H9 (cell line): Measurements from ENCODE around the gene TTC28. TPM values are rescaled to one million over a fixed set of nuclear protein-coding genes. Genes with fewer than 3 reads are reported as not detected.

Experiments used
- DNase-seq: peaks from one replicate; pipeline ENCODE4 v3.0.0-alpha.2; 2017
- H2AFZ ChIP-seq: one replicate; pipeline ENCODE4 v1.6.1; 2013; ENCODE audit warnings: mild to moderate bottlenecking, low read length, control low read depth, moderate library complexity
- H2AK5ac ChIP-seq: 2 replicates; pipeline ENCODE4 v1.6.1; 2013; ENCODE audit warnings: low read length, control low read depth, mixed read lengths; ENCODE audit not compliant: insufficient read length
- H2BK120ac ChIP-seq: one replicate; pipeline ENCODE4 v1.6.1; 2013; ENCODE audit warnings: low read depth, mild to moderate bottlenecking, low read length, control low read depth, inconsistent platforms; ENCODE audit not compliant: poor library complexity, severe bottlenecking
- H2BK12ac ChIP-seq: 2 replicates; pipeline ENCODE4 v1.6.1; 2013; ENCODE audit warnings: low read length, control low read depth, mixed read lengths, low read depth; ENCODE audit not compliant: insufficient read length
- H2BK15ac ChIP-seq: 2 replicates; pipeline ENCODE4 v1.6.1; 2013; ENCODE audit warnings: low read depth, low read length, control low read depth
- H2BK20ac ChIP-seq: one replicate; pipeline ENCODE4 v1.6.1; 2013; ENCODE audit warnings: low read depth, mild to moderate bottlenecking, low read length, control low read depth, inconsistent platforms; ENCODE audit not compliant: poor library complexity, severe bottlenecking
- H2BK5ac ChIP-seq: 2 replicates; pipeline ENCODE4 v1.6.1; 2013; ENCODE audit warnings: low read length, control low read depth, mixed read lengths; ENCODE audit not compliant: insufficient read length
- H3K14ac ChIP-seq: 2 replicates; pipeline ENCODE4 v1.6.1; 2013; ENCODE audit warnings: low read length, control low read depth; ENCODE audit not compliant: insufficient read depth
- H3K18ac ChIP-seq: 2 replicates; pipeline ENCODE4 v1.6.1; 2013; ENCODE audit warnings: low read depth, mild to moderate bottlenecking, mixed read lengths, low read length, control low read depth; ENCODE audit not compliant: insufficient read length
- H3K23ac ChIP-seq: 2 replicates; pipeline ENCODE4 v1.6.1; 2013; ENCODE audit warnings: low read length, control low read depth, mixed read lengths, low read depth; ENCODE audit not compliant: insufficient read length
- H3K23me2 ChIP-seq: 2 replicates; pipeline ENCODE4 v1.6.1; 2013; ENCODE audit warnings: low read depth, mild to moderate bottlenecking, mixed read lengths, low read length, control low read depth; ENCODE audit not compliant: insufficient read length, poor library complexity, severe bottlenecking
- H3K27ac ChIP-seq: 2 replicates; pipeline ENCODE4 v1.5.1; 2013; ENCODE audit warnings: low read length, control low read depth, mixed read lengths, low read depth; ENCODE audit not compliant: insufficient read length
- H3K27me3 ChIP-seq: 2 replicates; pipeline ENCODE4 v1.6.1; 2013; ENCODE audit warnings: low read length, control low read depth, inconsistent platforms; ENCODE audit not compliant: insufficient read depth
- H3K4ac ChIP-seq: 2 replicates; pipeline ENCODE4 v1.6.1; 2013; ENCODE audit warnings: low read depth, mild to moderate bottlenecking, control low read depth, inconsistent platforms, low read length, moderate library complexity
- H3K4me1 ChIP-seq: 2 replicates; pipeline ENCODE4 v1.6.1; 2013; ENCODE audit warnings: low read length, control low read depth, inconsistent platforms; ENCODE audit not compliant: insufficient read depth
- H3K4me2 ChIP-seq: 2 replicates; pipeline ENCODE4 v1.6.1; 2013; ENCODE audit warnings: low read length, control low read depth, mixed read lengths; ENCODE audit not compliant: insufficient read length, insufficient read depth
- H3K56ac ChIP-seq: 2 replicates; pipeline ENCODE4 v1.6.1; 2013; ENCODE audit warnings: low read depth, mild to moderate bottlenecking, mixed read lengths, low read length, control low read depth; ENCODE audit not compliant: insufficient read length
- H3K79me1 ChIP-seq: 2 replicates; pipeline ENCODE4 v1.6.1; 2013; ENCODE audit warnings: low read depth, mild to moderate bottlenecking, moderate library complexity, low read length, control low read depth, inconsistent platforms; ENCODE audit not compliant: insufficient read depth, poor library complexity, severe bottlenecking
- H3K79me2 ChIP-seq: 2 replicates; pipeline ENCODE4 v1.6.1; 2013; ENCODE audit warnings: low read length, control low read depth, inconsistent platforms; ENCODE audit not compliant: insufficient read depth
- H3K9ac ChIP-seq: 2 replicates; pipeline ENCODE4 v1.6.1; 2013; ENCODE audit warnings: low read length, control low read depth, mixed read lengths; ENCODE audit not compliant: insufficient read length; ENCODE audit errors: extremely low read depth
- H3K9me3 ChIP-seq: one replicate; pipeline ENCODE4 v1.6.1; 2013; ENCODE audit warnings: low read depth, low read length, inconsistent platforms; ENCODE audit not compliant: control insufficient read depth
- H3T11ph ChIP-seq: one replicate; pipeline ENCODE4 v1.6.1; 2013; ENCODE audit warnings: mild to moderate bottlenecking, low read length, control low read depth, inconsistent platforms
- H4K20me1 ChIP-seq: one replicate; pipeline ENCODE4 v1.6.1; 2013; ENCODE audit not compliant: control insufficient read depth, insufficient read length, insufficient read depth
- H4K5ac ChIP-seq: 2 replicates; pipeline ENCODE4 v1.6.1; 2013; ENCODE audit warnings: low read depth, mild to moderate bottlenecking, mixed read lengths, low read length, control low read depth; ENCODE audit not compliant: insufficient read length
- H4K8ac ChIP-seq: replicated peaks from 2 replicates; pipeline ENCODE4 v1.6.1; 2013; ENCODE audit warnings: low read length, control low read depth, mixed read lengths, low read depth; ENCODE audit not compliant: insufficient read length
- H4K91ac ChIP-seq: 2 replicates; pipeline ENCODE4 v1.6.1; 2013; ENCODE audit warnings: low read depth, mild to moderate bottlenecking, moderate library complexity, mixed read lengths, low read length, control low read depth; ENCODE audit not compliant: insufficient read length
- H3K27ac Mint-ChIP-seq, 3 experiments: 2 replicates in 2 of 3; 3 replicates in 1 of 3; pipeline ENCODE4 v1.8.0; 2020 to 2021; ENCODE audit warnings: mixed read lengths in 3 of 3, mild to moderate bottlenecking in 1 of 3, moderate library complexity in 1 of 3
- H3K27me3 Mint-ChIP-seq: 2 replicates; pipeline ENCODE4 v1.8.0; 2021; ENCODE audit warnings: low read depth, mild to moderate bottlenecking, moderate library complexity, mixed read lengths
- H3K36me3 Mint-ChIP-seq, 3 experiments: 2 replicates in 2 of 3; 3 replicates in 1 of 3; pipeline ENCODE4 v1.8.0; 2020 to 2021; ENCODE audit warnings: low read depth in 3 of 3, mixed read lengths in 3 of 3; ENCODE audit not compliant: insufficient read depth in 1 of 3
- H3K4me1 Mint-ChIP-seq, 2 experiments: 2 replicates each; pipeline ENCODE4 v1.8.0; 2020; ENCODE audit warnings: mixed read lengths in 2 of 2
- H3K4me3 Mint-ChIP-seq, 2 experiments: 2 replicates in 1 of 2; 3 replicates in 1 of 2; pipeline ENCODE4 v1.8.0; 2020 to 2021; ENCODE audit warnings: mild to moderate bottlenecking in 2 of 2, mixed read lengths in 2 of 2, moderate library complexity in 1 of 2
- H3K9me3 Mint-ChIP-seq, 2 experiments: 2 replicates in 1 of 2; 3 replicates in 1 of 2; pipeline ENCODE4 v1.8.0; 2020; ENCODE audit warnings: mild to moderate bottlenecking in 2 of 2, mixed read lengths in 2 of 2, moderate library complexity in 1 of 2
- WGBS: extraction: QIAGEN DNeasy Blood & Tissue Kit; methylation state at CpG from one replicate; pipeline ENCODE4 v1.1.7; 2013; ENCODE audit warnings: missing lambda C conversion rate, low lambda C conversion rate, mixed read lengths; ENCODE audit not compliant: insufficient read length; ENCODE audit errors: extremely low coverage; 5-methylcytosine and 5-hydroxymethylcytosine counted together
- total RNA-seq: library from RNA; stranded (reverse); gene quantifications from 2 replicates; pipeline ENCODE4 v1.2.1, GENCODE V29; 2021
- TF ChIP-seq, protein P1 (sequence below): fragments of 200-600 bp; sonication (generic); conservative IDR thresholded peaks from 3 replicates; pipeline ENCODE4 v1.8.0; 2021; ENCODE audit warnings: antibody characterized with exemption, mild to moderate bottlenecking

Gene TTC28
- total RNA-seq, 1 experiment from 2014 or later: 13.6 TPM

GRCh38 chr22:28449041-28449440 is 230.6 kb downstream of the TTC28 start:
- Histone ChIP-seq H3K79me1 (no peaks in the 10 kb centered on the region), H3T11ph (no peak overlapping the region), H2AFZ (no peak overlapping the region), H3K27ac (no peak overlapping the region), H3K4me2 (no peak overlapping the region), H2BK12ac (no peak overlapping the region), H3K9me3 (no peaks in the 10 kb centered on the region), H3K56ac (no peak overlapping the region), H3K4me1 (no peaks in the 10 kb centered on the region), H2BK120ac (no peak overlapping the region), H4K8ac (no peak overlapping the region), H2BK15ac (no peak overlapping the region), H3K9ac (no peak overlapping the region), H3K79me2 (no peaks in the 10 kb centered on the region), H2BK20ac (no peak overlapping the region), H3K23ac (no peak overlapping the region), H3K27me3 (no peaks in the 10 kb centered on the region), H3K18ac (no peak overlapping the region), H2BK5ac (no peak overlapping the region), H4K5ac (no peak overlapping the region), H2AK5ac (no peak overlapping the region), H3K4ac (no peak overlapping the region), H4K91ac (no peak overlapping the region), H3K14ac (no peak overlapping the region), H3K23me2 (no peaks in the 10 kb centered on the region), H4K20me1 (no peaks in the 10 kb centered on the region)
- TF ChIP-seq, protein P1, sequence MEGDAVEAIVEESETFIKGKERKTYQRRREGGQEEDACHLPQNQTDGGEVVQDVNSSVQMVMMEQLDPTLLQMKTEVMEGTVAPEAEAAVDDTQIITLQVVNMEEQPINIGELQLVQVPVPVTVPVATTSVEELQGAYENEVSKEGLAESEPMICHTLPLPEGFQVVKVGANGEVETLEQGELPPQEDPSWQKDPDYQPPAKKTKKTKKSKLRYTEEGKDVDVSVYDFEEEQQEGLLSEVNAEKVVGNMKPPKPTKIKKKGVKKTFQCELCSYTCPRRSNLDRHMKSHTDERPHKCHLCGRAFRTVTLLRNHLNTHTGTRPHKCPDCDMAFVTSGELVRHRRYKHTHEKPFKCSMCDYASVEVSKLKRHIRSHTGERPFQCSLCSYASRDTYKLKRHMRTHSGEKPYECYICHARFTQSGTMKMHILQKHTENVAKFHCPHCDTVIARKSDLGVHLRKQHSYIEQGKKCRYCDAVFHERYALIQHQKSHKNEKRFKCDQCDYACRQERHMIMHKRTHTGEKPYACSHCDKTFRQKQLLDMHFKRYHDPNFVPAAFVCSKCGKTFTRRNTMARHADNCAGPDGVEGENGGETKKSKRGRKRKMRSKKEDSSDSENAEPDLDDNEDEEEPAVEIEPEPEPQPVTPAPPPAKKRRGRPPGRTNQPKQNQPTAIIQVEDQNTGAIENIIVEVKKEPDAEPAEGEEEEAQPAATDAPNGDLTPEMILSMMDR: no peak
- WGBS: no CpG with 5 or more reads among the region's 1 CpG
- H3K36me3 Mint-ChIP-seq: no peaks in the 10 kb centered on the region
- H3K4me1 Mint-ChIP-seq: peaks cover 8 to 20% of the 10 kb centered on the region in 2 experiments
- H3K27me3 Mint-ChIP-seq: no peaks in the 10 kb centered on the region
- H3K27ac Mint-ChIP-seq: no peak overlapping the region
- H3K9me3 Mint-ChIP-seq: no peaks in the 10 kb centered on the region
- no peak overlapping the region for H3K4me3 Mint-ChIP-seq
- DNase-seq: no peak
